LNCAP (cell line): ENCODE measurements around the gene BNC2.

ENCODE experiments used
- TF ChIP-seq, protein P1 (sequence below): fragments of 450-650 bp; IDR thresholded peaks from 2 replicates; pipeline ENCODE4 v1.5.1; 2017; ENCODE audit warnings: mild to moderate bottlenecking

The BNC2 gene

DNA sequence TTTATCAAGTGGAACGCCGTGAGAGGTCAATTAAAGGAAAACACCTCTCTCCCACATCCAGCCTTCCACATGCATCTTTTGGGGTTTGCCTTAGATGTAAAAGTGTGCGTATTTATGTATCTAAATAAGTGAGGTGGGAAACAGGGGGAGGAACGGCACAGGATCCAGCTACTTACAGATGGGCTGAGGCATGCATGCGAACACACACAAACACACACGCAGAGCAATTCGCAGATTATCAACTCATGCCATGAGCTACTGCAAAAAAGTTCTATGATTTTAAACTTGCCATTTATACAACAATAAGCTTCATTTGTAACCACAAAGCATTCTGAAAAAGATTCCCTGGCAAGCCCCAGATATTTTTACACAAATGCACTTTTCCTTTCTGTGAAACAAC, 242.1 kb downstream of the BNC2 start:
- TF ChIP-seq, protein P1, sequence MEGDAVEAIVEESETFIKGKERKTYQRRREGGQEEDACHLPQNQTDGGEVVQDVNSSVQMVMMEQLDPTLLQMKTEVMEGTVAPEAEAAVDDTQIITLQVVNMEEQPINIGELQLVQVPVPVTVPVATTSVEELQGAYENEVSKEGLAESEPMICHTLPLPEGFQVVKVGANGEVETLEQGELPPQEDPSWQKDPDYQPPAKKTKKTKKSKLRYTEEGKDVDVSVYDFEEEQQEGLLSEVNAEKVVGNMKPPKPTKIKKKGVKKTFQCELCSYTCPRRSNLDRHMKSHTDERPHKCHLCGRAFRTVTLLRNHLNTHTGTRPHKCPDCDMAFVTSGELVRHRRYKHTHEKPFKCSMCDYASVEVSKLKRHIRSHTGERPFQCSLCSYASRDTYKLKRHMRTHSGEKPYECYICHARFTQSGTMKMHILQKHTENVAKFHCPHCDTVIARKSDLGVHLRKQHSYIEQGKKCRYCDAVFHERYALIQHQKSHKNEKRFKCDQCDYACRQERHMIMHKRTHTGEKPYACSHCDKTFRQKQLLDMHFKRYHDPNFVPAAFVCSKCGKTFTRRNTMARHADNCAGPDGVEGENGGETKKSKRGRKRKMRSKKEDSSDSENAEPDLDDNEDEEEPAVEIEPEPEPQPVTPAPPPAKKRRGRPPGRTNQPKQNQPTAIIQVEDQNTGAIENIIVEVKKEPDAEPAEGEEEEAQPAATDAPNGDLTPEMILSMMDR, result no peak

DNA sequence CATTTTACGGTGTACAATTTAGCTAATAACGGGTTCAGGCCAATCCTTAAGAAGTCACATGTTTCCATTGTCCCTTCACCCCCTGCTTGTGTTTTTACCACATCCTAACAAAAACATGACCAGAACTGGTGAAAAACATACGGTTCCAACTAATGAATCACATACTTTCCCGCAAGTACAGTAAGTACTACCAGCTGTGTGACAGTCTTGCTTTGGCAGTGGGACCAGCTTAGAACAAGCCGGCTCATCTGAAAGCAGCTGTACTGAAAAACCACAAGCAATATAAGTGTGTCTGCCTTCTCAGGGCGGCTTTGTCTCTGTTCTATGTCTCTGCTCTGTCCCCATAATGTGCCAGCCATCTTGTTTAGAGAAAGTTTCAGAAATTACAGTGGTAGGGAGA, 242.5 kb downstream of the BNC2 start:
- TF ChIP-seq, protein P1, result no peak

DNA sequence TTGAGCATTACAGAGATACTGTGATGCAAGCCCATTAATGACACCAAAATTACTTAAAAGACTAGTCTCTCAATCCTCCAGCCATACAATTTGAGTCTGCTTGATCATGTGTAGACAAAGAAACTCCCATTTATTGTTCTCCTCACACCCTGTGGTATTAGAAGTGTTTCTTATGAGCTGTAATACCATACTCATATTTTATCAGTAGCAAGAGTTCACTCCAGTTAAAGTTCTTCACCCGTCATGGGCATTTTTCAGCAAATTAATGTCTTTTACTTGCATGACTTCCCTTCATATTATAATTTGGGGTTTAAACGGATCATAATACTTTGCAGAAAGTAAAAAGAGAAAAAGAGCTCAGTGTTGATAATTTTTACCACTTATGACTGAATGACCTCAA, 242.9 kb downstream of the BNC2 start:
- TF ChIP-seq, protein P1, result no peak

DNA sequence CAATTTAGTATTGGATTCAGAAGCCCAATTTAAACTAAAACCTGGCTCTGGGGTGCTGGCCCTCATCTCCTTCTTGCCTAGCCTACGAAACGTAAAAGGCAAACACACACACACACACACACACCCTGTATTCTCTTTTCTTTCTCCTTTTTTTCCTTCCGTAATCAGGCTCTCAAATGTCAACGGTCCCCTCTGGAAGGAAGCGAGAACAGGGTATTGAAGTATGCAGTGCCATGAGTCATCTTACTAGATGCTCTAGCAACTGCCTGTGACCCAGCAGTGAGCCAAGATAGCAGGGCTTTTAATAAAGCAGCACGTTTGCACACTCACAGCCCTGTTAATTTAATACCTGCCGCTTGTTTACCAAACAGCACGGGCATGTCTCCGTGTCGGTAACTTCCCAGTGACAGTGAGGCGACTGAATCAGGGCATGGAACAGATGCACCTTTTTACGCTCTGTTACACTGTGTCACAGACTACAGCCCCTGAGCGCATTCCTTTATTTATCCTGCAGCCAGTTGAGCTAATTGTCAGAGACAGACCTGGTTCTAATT, 243.8 kb downstream of the BNC2 start:
- TF ChIP-seq, protein P1, result no peak

DNA sequence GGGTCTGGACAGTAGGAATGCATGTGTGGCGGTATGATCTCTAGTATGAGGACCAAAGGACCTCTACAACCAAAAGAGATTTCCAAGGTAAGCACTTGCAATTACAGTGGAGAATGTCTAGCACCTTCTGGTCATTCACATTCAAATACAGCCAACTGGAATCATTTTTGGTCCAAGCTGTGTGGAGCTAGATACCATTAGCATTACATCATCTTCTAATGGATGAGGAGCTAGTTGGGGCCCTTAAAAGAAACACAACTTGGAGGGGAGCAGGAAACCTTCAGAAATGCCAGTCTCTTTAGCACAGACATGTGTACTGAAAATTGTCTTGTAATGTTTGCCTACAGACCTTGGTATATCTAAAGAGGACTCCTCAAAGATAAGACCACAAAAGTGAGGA, 244.7 kb downstream of the BNC2 start:
- TF ChIP-seq, protein P1, result no peak

DNA sequence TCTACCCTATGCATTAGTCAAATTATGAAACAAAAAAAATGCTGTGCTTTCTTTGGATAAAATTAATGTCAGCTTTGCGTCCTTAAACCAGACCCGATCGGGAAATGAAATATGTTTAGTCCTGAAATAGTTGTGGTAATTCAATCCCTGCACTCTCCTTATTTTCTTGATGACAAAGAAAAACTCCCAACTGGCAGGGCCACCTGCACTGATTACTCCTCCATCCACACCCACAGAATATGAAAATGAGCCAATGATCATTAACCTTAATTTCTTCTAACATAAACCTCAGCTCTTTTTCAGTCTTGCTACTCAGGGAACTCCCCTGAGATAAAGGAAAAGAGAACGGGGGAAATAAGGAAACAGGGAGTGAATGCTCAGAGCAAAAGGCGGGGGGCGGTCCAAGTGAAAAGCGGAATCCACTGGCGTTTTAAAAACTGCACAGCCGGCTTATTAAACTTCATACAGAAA, 245.3 kb downstream of the BNC2 start:
- TF ChIP-seq, protein P1, result no peak

DNA sequence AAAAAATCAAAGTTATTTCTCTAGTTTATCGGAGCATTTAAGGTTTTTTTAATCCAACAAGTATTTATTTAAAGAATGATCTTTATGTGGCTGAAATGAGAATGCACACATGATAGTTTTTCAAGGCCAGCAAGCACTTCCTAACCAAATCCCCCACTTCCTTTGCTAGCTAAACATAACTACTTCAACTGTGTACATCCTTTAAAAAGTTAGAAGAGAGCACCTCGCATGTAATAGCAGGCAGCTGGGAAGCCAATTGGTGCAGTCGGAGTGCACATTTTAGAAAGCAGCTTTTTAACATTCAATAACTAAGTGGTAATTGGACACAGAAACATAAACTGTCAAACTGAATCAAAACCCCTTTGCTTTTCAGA, 245.7 kb downstream of the BNC2 start:
- TF ChIP-seq, protein P1, result no peak
